ENCODE measurements around the gene TCEANC. TPM values are rescaled to one million over a fixed set of nuclear protein-coding genes. Genes with fewer than 3 reads are reported as not detected.
A peak's percentile ranks its signal among the peaks of the same experiment; 100 is the strongest.
"Not testable (repeated sequence)": the region's sequence is repeated elsewhere in the genome, so short reads cannot be mapped to it uniquely, and the experiment has no call there.

The TCEANC gene
- total RNA-seq, 2 experiments from 2014 or later: 1.9 TPM

DNA sequence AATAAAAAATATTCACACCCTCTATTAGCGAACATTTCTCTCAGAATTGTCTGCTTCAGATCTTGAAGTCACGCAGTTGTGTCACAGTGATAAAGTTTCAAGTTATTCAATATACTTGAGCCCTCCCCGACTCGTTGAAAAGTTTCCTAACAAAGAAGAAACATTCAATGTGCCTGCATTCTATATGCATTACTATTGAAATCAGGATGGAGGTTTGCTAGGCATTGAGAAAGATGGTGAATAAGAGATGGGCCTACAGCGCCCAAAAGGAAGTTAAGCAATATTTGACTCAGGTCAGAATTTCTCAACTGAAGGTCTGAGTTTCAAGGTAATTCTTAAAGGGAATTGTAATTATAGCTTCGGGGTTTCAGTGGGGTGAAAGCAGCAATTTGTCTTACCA lies 6.1 kb downstream of the TCEANC start:
- ChIA-PET CTCF (interaction anchor here (1.0 to 1.8 kb wide), 9 partner anchors 29 to 373 kb away, joined by 3 to 6 read pairs (median 5); partner anchors contain the start of genes GEMIN8, OFD1 and TRAPPC2), POLR2A (no interaction called here)
- peaks cover 28% of the 10 kb centered on the region for H3K4me1 Mint-ChIP-seq (ENCODE audit: low read depth)
- DNase-seq: no peak
- peak overlapping the region; percentile 33 for H3K27ac Mint-ChIP-seq
- no peak overlapping the region for H3K4me3 Mint-ChIP-seq
- peaks cover 3% of the 10 kb centered on the region for H3K36me3 Mint-ChIP-seq
- no peaks in the 10 kb centered on the region for H3K9me3 Mint-ChIP-seq
- no peaks in the 10 kb centered on the region for H3K27me3 Mint-ChIP-seq
- intact Hi-C loops (cut with micrococcal nuclease): loop anchor here (2.0 kb wide), 1 partner anchor 372 kb away; no protein-coding TSS in a partner anchor

DNA sequence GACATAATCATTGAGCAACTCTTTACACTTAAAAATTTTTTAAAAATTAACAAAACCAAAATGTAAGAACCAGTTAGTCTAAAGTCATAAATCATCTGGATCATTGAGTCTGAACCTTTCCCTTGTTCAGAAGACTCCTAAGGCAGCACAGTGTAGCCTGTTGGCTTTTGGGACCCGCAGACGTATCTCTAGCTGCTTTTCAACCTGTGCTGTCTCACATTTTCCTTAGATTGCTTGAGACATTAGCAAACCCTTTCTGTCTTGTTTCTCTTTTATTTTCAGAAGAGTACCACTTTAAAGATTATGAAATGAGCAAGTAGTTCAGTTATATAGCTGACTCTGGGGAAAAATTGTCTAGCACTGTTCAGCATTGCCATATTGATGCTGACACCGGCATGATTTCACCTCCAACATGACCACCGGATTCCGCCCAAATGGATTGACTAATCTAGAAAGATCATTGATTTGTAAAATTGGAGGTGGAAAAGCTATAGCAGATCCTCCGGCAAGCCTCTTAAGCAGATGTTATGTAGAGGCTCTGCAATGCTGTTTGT lies 8.9 kb downstream of the TCEANC start:
- intact Hi-C loops (cut with micrococcal nuclease): no loop called here
- no peaks in the 10 kb centered on the region for H3K27me3 Mint-ChIP-seq
- H3K4me3 Mint-ChIP-seq: peak overlapping the region; percentile 58
- peak overlapping the region; percentile 74 for H3K27ac Mint-ChIP-seq
- H3K9me3 Mint-ChIP-seq: no peaks in the 10 kb centered on the region
- ChIA-PET POLR2A (interaction anchor here (1.9 to 2.0 kb wide), 2 partner anchors 27 to 73 kb away, joined by 6 to 18 read pairs; partner anchors contain the start of genes OFD1, RAB9A and TRAPPC2), CTCF (interaction anchor here (0.7 to 0.9 kb wide), 2 partner anchors 16 to 33 kb away, joined by 5 read pairs; no protein-coding TSS in a partner anchor)
- peaks cover 5% of the 10 kb centered on the region for H3K36me3 Mint-ChIP-seq
- H3K4me1 Mint-ChIP-seq (ENCODE audit: low read depth): peaks cover 20% of the 10 kb centered on the region
- DNase-seq: peak; percentile 46

DNA sequence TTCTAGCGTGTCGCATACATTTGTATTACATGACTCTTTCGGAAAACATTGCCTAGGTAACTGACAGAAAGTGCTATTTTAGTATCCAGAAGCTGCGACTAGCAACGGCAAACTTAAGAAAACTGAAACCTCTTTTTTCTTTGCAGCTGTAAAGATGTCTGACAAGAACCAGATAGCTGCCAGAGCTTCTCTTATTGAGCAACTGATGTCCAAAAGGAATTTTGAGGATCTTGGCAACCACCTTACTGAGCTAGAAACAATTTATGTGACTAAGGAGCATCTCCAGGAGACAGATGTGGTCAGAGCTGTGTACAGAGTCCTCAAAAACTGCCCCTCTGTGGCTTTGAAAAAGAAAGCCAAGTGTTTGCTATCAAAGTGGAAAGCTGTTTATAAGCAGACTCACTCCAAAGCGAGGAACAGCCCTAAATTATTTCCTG lies 9.4 kb downstream of the TCEANC start:
- Mint-ChIP-seq H3K27me3 (no peaks in the 10 kb centered on the region), H3K27ac (peak overlapping the region; percentile 74), H3K36me3 (peaks cover 5% of the 10 kb centered on the region), H3K9me3 (no peaks in the 10 kb centered on the region), H3K4me1 (ENCODE audit: low read depth) (peaks cover 21% of the 10 kb centered on the region), H3K4me3 (peak overlapping the region; percentile 58)
- no peak for DNase-seq
- intact Hi-C loops (cut with micrococcal nuclease): no loop called here
- ChIA-PET CTCF (interaction anchor here (0.7 to 1.8 kb wide), 4 partner anchors 16 to 369 kb away, joined by 4 to 5 read pairs (median 5); no protein-coding TSS in a partner anchor), POLR2A (interaction anchor here (1.9 to 2.0 kb wide), 2 partner anchors 27 to 72 kb away, joined by 6 to 18 read pairs; partner anchors contain the start of genes OFD1, RAB9A and TRAPPC2)

DNA sequence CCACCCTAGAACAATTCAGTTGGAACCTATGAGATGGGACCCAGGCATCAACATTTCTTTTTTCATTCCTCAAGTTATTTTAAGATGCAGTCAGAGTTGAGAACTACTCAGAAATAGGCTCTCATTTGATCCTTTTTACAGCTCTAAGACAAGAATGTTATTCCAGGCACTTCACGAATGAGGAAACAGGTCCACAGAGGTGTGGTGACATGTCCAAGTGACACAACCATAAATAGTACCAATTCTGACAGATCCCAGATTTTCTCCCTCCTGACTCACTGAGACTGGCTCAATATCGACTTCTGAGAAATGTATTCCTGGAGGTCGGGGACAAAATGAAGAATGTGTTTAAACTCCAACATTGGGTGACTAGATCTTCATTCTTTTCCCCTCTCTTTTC lies 11.1 kb downstream of the TCEANC start:
- intact Hi-C loops (cut with micrococcal nuclease): no loop called here
- Mint-ChIP-seq H3K27ac (no peak overlapping the region), H3K27me3 (no peaks in the 10 kb centered on the region), H3K36me3 (peaks cover 5% of the 10 kb centered on the region), H3K4me3 (no peak overlapping the region), H3K9me3 (no peaks in the 10 kb centered on the region), H3K4me1 (ENCODE audit: low read depth) (peaks cover 16% of the 10 kb centered on the region)
- POLR2A ChIA-PET: no interaction called here
- DNase-seq: no peak
- CTCF ChIA-PET: interaction anchor here (1.8 kb wide), 1 partner anchor 72 kb away, joined by 4 read pairs; no protein-coding TSS in a partner anchor

GRCh38 chrX:13666836-13667235 lies 13.9 kb downstream of the TCEANC start:
- CTCF ChIA-PET: no interaction called here
- POLR2A ChIA-PET: interaction anchor here (1.4 kb wide), 1 partner anchor 22 kb away, joined by 3 read pairs; the partner anchor contains the start of gene RAB9A
- Mint-ChIP-seq H3K27me3 (no peaks in the 10 kb centered on the region), H3K27ac (no peak overlapping the region), H3K36me3 (peaks cover 5% of the 10 kb centered on the region), H3K4me3 (no peak overlapping the region), H3K4me1 (ENCODE audit: low read depth) (peaks cover 32% of the 10 kb centered on the region), H3K9me3 (no peaks in the 10 kb centered on the region)
- no peak for DNase-seq
- intact Hi-C loops (cut with micrococcal nuclease): no loop called here

- Mint-ChIP-seq H3K4me1 (ENCODE audit: low read depth) (peaks cover 24% of the 10 kb centered on the region), H3K36me3 (peaks cover 3% of the 10 kb centered on the region), H3K4me3 (no peak overlapping the region), H3K27me3 (no peaks in the 10 kb centered on the region), H3K9me3 (no peaks in the 10 kb centered on the region), H3K27ac (no peak overlapping the region)
- intact Hi-C loops (cut with micrococcal nuclease): loop anchor here (2.0 kb wide), 1 partner anchor 15 kb away; the partner anchor contains the start of gene TCEANC
- DNase-seq: no peak
- CTCF ChIA-PET: no interaction called here
- POLR2A ChIA-PET: no interaction called here
Measured at GRCh38 chrX:13667919-13668318, 15.0 kb downstream of the TCEANC start.

DNA sequence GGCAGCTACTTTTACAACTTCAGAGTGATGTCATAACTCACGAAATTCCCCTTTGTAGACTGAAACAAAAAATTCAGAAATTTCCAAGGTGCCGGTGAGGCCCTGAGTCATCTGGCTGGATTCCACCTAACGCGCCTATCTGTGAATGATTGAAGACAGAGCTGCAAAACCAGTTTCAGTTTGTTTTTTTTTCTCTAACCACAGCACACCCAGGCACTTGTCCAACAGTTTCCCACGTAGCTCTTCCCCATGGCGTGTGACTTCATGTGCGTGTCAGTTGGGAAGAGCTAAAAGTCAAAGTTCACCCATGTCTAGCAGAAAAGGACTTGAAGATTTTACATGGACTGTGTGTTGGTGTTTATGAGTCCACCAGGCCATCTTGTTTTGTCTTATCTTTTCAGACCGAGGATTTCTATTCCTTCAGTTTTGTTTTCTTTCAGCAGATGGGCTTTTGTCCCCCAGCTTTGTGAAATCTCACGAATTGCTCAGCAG lies 16.4 kb downstream of the TCEANC start:
- ChIA-PET POLR2A (interaction anchor here (1.1 to 2.1 kb wide), 3 partner anchors 19 to 66 kb away, joined by 4 to 21 read pairs (median 18); partner anchors contain the start of genes OFD1, RAB9A and TRAPPC2), CTCF (interaction anchor here (0.6 to 1.2 kb wide), 4 partner anchors 12 to 73 kb away, joined by 3 read pairs; no protein-coding TSS in a partner anchor)
- intact Hi-C loops (cut with micrococcal nuclease): loop anchor here (1.0 to 2.0 kb wide), 5 partner anchors 16 to 358 kb away; partner anchors contain the start of genes OFD1, TCEANC and TRAPPC2
- peak overlapping the region; percentile 70 for H3K4me3 Mint-ChIP-seq
- H3K27ac Mint-ChIP-seq: peak overlapping the region; percentile 95
- peaks cover 24% of the 10 kb centered on the region for H3K4me1 Mint-ChIP-seq (ENCODE audit: low read depth)
- peaks cover under 1% of the 10 kb centered on the region for H3K36me3 Mint-ChIP-seq
- DNase-seq: peak; percentile 76
- no peaks in the 10 kb centered on the region for H3K27me3 Mint-ChIP-seq
- H3K9me3 Mint-ChIP-seq: no peaks in the 10 kb centered on the region

- H3K27ac Mint-ChIP-seq: peak overlapping the region; percentile 95
- peak overlapping the region; percentile 70 for H3K4me3 Mint-ChIP-seq
- peak; percentile 31 for DNase-seq
- H3K36me3 Mint-ChIP-seq, H3K27me3 Mint-ChIP-seq, H3K9me3 Mint-ChIP-seq: not testable (repeated sequence)
- intact Hi-C loops (cut with micrococcal nuclease): loop anchor here (1.0 to 2.0 kb wide), 5 partner anchors 17 to 358 kb away; partner anchors contain the start of genes OFD1, TCEANC and TRAPPC2
- POLR2A ChIA-PET: interaction anchor here (1.1 to 2.1 kb wide), 3 partner anchors 18 to 66 kb away, joined by 4 to 21 read pairs (median 18); partner anchors contain the start of genes OFD1, RAB9A and TRAPPC2
- H3K4me1 Mint-ChIP-seq (ENCODE audit: low read depth): peaks cover 24% of the 10 kb centered on the region
- CTCF ChIA-PET: interaction anchor here (1.0 to 1.2 kb wide), 3 partner anchors 11 to 73 kb away, joined by 3 read pairs; no protein-coding TSS in a partner anchor
Measured at GRCh38 chrX:13669755-13670154, 16.8 kb downstream of the TCEANC start.

DNA sequence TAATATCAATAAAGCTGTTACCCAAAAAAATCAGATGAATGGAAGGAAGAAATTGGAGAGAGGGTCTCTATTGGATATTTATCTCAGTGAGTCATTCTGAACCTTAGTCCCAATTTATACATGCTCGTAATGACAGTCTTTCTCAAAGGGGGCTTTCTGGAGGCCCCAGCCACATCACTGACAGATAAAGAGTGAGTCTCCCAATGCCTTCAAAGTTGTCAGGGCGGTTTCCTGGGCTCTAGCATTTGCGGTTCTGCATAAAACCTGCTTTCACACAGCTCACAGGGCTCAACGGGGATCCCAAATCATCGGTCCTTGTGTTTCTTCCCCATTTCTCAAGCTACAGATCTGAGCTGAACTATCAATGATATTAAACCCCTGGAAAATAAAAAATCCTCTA lies 17.3 kb downstream of the TCEANC start:
- no peak for DNase-seq
- H3K4me1 Mint-ChIP-seq (ENCODE audit: low read depth): peaks cover 24% of the 10 kb centered on the region
- ChIA-PET CTCF (interaction anchor here (1.1 kb wide), 1 partner anchor 72 kb away, joined by 3 read pairs; no protein-coding TSS in a partner anchor), POLR2A (interaction anchor here (1.5 to 2.1 kb wide), 2 partner anchors 18 to 66 kb away, joined by 18 to 21 read pairs; partner anchors contain the start of genes OFD1, RAB9A and TRAPPC2)
- no peaks in the 10 kb centered on the region for H3K9me3 Mint-ChIP-seq
- intact Hi-C loops (cut with micrococcal nuclease): no loop called here
- no peak overlapping the region for H3K27ac Mint-ChIP-seq
- H3K27me3 Mint-ChIP-seq: no peaks in the 10 kb centered on the region
- no peak overlapping the region for H3K4me3 Mint-ChIP-seq
- H3K36me3 Mint-ChIP-seq: no peaks in the 10 kb centered on the region

DNA sequence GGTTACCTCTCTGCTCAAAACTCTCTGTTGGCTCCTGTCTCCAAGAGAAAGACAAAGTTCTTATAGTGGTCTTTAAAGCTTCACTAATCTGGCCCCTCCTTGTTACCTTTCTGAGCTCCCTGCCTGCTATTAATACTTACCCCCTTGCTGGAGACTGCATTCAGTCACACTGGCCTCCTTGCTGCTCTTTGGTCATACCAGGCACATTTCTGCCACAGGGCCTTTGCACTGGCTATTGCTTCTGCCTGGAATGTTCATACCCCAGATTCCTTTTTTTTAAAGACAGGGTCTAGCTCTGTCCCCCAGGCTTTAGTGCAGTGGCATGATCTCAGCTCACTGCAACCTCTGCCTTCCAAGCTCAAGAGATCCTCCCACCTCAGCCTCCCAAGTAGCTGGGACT lies 20.1 kb downstream of the TCEANC start:
- peaks cover 22% of the 10 kb centered on the region for H3K4me1 Mint-ChIP-seq (ENCODE audit: low read depth)
- no peak overlapping the region for H3K27ac Mint-ChIP-seq
- POLR2A ChIA-PET: no interaction called here
- H3K4me3 Mint-ChIP-seq: no peak overlapping the region
- intact Hi-C loops (cut with micrococcal nuclease): no loop called here
- CTCF ChIA-PET: no interaction called here
- H3K9me3 Mint-ChIP-seq: no peaks in the 10 kb centered on the region
- DNase-seq: no peak
- H3K27me3 Mint-ChIP-seq: no peaks in the 10 kb centered on the region
- no peaks in the 10 kb centered on the region for H3K36me3 Mint-ChIP-seq

GRCh38 chrX:13676885-13677284 lies 23.9 kb downstream of the TCEANC start:
- Mint-ChIP-seq H3K4me1 (ENCODE audit: low read depth) (no peaks in the 10 kb centered on the region), H3K36me3 (no peaks in the 10 kb centered on the region), H3K27ac (no peak overlapping the region), H3K4me3 (no peak overlapping the region), H3K27me3 (no peaks in the 10 kb centered on the region), H3K9me3 (no peaks in the 10 kb centered on the region)
- POLR2A ChIA-PET: no interaction called here
- CTCF ChIA-PET: no interaction called here
- DNase-seq: no peak
- intact Hi-C loops (cut with micrococcal nuclease): no loop called here

GRCh38 chrX:13679700-13680099 lies 26.8 kb downstream of the TCEANC start:
- H3K4me1 Mint-ChIP-seq (ENCODE audit: low read depth); H3K9me3 Mint-ChIP-seq; H3K4me3 Mint-ChIP-seq; H3K27me3 Mint-ChIP-seq; POLR2A ChIA-PET; H3K27ac Mint-ChIP-seq; DNase-seq; H3K36me3 Mint-ChIP-seq; CTCF ChIA-PET: not testable (repeated sequence)
- intact Hi-C loops (cut with micrococcal nuclease): loop anchor here (10.0 kb wide), 1 partner anchor 1995 kb away; no protein-coding TSS in a partner anchor
